Measurements from ENCODE around the gene CMIP. TPM values are rescaled to one million over a fixed set of nuclear protein-coding genes. Genes with fewer than 3 reads are reported as not detected.

The CMIP gene
- total RNA-seq, 1 experiment from 2014 or later, result 48.2 TPM

GRCh38 chr16:81517150-81517499, 72.5 kb downstream of the CMIP start:
- no peak for DNase-seq

More at GRCh38 chr16:81517150-81517499, 72.5 kb downstream of the CMIP start:
- Histone ChIP-seq H4K20me1 (ENCODE audit: control insufficient read depth, insufficient read depth, insufficient read length) (no peaks in the 10 kb centered on the region), H2AFZ (ENCODE audit: low read length) (no peak overlapping the region), H3K4me1 (ENCODE audit: insufficient read depth, low read length) (no peaks in the 10 kb centered on the region; the same call in 1 of the 2 replicates), H4K91ac (ENCODE audit: insufficient read length, low read depth, low read length) (no peak overlapping the region), H3K79me2 (ENCODE audit: insufficient read depth, low read length) (peaks cover 5% of the 10 kb centered on the region; the same call in 1 of the 2 replicates), H2AK5ac (ENCODE audit: insufficient read length, low read length) (no peak overlapping the region), H3K23ac (ENCODE audit: insufficient read length, low read depth, low read length) (no peak overlapping the region), H3K4ac (ENCODE audit: low read depth, low read length) (no peak overlapping the region), H3K79me1 (ENCODE audit: insufficient read depth, low read depth, low read length, poor library complexity, severe bottlenecking) (peaks cover 19% of the 10 kb centered on the region), H4K5ac (ENCODE audit: insufficient read length, low read depth, low read length) (no peak overlapping the region), H2BK12ac (ENCODE audit: insufficient read length, low read depth, low read length) (no peak overlapping the region), H3K56ac (ENCODE audit: insufficient read length, low read depth, low read length) (no peak overlapping the region), H3K9me3 (ENCODE audit: control insufficient read depth, low read depth, low read length) (no peaks in the 10 kb centered on the region), H3K18ac (ENCODE audit: insufficient read length, low read depth, low read length) (no peak overlapping the region), H3K27me3 (ENCODE audit: insufficient read depth, low read length) (no peaks in the 10 kb centered on the region), H3K27ac (ENCODE audit: insufficient read length, low read depth, low read length) (no peak overlapping the region), H3K23me2 (ENCODE audit: insufficient read length, low read depth, low read length, poor library complexity, severe bottlenecking) (no peaks in the 10 kb centered on the region), H2BK15ac (ENCODE audit: low read depth, low read length) (no peak overlapping the region), H3T11ph (ENCODE audit: low read length) (no peak overlapping the region), H4K8ac (replicated peaks; ENCODE audit: insufficient read length, low read depth, low read length) (no peak overlapping the region), H3K14ac (ENCODE audit: insufficient read depth, low read length) (no peak overlapping the region), H3K4me2 (ENCODE audit: insufficient read depth, insufficient read length, low read length) (no peak overlapping the region), H2BK5ac (ENCODE audit: insufficient read length, low read length) (no peak overlapping the region), H2BK20ac (ENCODE audit: low read depth, low read length, poor library complexity, severe bottlenecking) (no peak overlapping the region), H3K9ac (ENCODE audit: extremely low read depth, insufficient read length, low read length) (no peak overlapping the region), H2BK120ac (ENCODE audit: low read depth, low read length, poor library complexity, severe bottlenecking) (no peak overlapping the region)
- no peak overlapping the region for H3K27ac Mint-ChIP-seq
- peaks cover 7 to 12% (median 7%) of the 10 kb centered on the region in 3 experiments; a peak in 6 of 7 replicates for H3K36me3 Mint-ChIP-seq (ENCODE audit: insufficient read depth in 1 of 3, low read depth in 3 of 3)
- no CpG with 5 or more reads among the region's 4 CpGs for WGBS (ENCODE audit: extremely low coverage, insufficient read length, low lambda C conversion rate)
- TF ChIP-seq, protein P1, sequence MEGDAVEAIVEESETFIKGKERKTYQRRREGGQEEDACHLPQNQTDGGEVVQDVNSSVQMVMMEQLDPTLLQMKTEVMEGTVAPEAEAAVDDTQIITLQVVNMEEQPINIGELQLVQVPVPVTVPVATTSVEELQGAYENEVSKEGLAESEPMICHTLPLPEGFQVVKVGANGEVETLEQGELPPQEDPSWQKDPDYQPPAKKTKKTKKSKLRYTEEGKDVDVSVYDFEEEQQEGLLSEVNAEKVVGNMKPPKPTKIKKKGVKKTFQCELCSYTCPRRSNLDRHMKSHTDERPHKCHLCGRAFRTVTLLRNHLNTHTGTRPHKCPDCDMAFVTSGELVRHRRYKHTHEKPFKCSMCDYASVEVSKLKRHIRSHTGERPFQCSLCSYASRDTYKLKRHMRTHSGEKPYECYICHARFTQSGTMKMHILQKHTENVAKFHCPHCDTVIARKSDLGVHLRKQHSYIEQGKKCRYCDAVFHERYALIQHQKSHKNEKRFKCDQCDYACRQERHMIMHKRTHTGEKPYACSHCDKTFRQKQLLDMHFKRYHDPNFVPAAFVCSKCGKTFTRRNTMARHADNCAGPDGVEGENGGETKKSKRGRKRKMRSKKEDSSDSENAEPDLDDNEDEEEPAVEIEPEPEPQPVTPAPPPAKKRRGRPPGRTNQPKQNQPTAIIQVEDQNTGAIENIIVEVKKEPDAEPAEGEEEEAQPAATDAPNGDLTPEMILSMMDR (conservative IDR thresholded peaks at IDR 0.05), result no peak
- no peaks in the 10 kb centered on the region for H3K27me3 Mint-ChIP-seq (ENCODE audit: low read depth)
- H3K4me1 Mint-ChIP-seq, result peaks cover 25 to 35% of the 10 kb centered on the region in 2 experiments
- no peak overlapping the region for H3K4me3 Mint-ChIP-seq
- H3K9me3 Mint-ChIP-seq, result no peaks in the 10 kb centered on the region

Measured in H9 (cell line).